ES-I3 (cell line): ENCODE results near the gene PYCARD.
"Not testable (repeated sequence)": the region's sequence is repeated elsewhere in the genome, so short reads cannot be mapped to it uniquely, and the experiment has no call there.

Source experiments
- H3K36me3 ChIP-seq: 2 replicates; pipeline ENCODE4 v1.6.1; 2013; ENCODE audit warnings: mild to moderate bottlenecking, low read length, control low read depth, moderate library complexity; ENCODE audit not compliant: insufficient read depth
- H3K4me1 ChIP-seq: 2 replicates; pipeline ENCODE4 v1.6.1; 2013; ENCODE audit warnings: mild to moderate bottlenecking, control low read depth, low read length; ENCODE audit not compliant: insufficient read depth
- H3K9ac ChIP-seq: 2 replicates; pipeline ENCODE4 v1.6.1; 2013; ENCODE audit warnings: low read depth, mild to moderate bottlenecking, low read length, moderate library complexity
- H3K9me3 ChIP-seq: 2 replicates; pipeline ENCODE4 v1.6.1; 2013; ENCODE audit warnings: mild to moderate bottlenecking, low read length, moderate library complexity; ENCODE audit not compliant: control insufficient read depth, insufficient read depth

PYCARD gene

DNA sequence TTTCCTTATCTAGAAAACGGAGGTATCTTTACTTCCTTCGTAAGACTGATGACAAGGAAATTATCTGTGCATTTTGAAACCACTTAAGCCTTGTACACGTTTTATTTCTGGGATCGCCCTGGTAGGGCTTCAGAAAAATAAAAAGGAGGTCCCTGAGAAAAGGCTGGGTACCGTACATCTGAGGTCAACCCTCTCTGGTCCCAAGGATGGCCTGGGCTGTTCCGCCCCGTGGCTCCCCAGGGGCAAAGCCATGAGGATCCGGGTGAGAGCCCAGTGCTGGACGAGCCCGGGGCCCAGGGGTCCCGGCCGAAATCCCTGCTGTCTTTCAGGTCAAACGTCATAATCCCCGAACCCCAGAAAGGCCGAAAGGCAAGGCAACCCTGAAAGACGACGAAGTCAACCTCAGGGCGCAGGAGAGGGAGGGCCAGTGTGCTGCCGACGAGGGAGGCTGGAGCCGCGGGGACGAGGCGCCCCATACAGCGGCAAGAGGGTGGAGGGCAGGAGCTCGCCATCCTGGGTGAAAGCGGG lies 23.3 kb downstream of the PYCARD start:
- H3K9me3 ChIP-seq = no peaks in the 10 kb centered on the region
- peaks cover 18% of the 10 kb centered on the region for H3K36me3 ChIP-seq
- H3K4me1 ChIP-seq = peaks cover 2% of the 10 kb centered on the region; the same call in 1 of the 2 replicates
- H3K9ac ChIP-seq = peak overlapping the region; percentile 77

DNA sequence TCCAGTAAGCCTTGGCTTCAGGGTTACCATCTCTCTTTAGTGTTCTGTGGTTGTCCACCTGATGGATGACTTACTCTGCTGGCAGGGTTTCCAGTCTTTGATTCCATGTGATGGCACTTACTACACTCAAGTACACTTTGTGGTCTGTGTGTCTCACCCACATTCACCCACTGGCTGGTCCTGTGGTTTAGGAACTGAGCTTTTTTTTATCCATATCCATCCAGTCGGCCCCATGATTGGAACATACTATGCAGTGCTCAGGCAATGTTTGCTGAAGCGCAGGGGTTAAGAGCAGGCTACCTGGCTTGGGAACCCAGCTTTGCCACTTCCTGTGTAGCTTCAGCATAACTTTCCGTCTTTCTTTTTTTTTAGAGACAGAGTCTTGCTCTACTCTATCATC lies 25.4 kb downstream of the PYCARD start:
- H3K4me1 ChIP-seq = no peaks in the 10 kb centered on the region; the same call in 1 of the 2 replicates
- no peak overlapping the region for H3K9ac ChIP-seq
- no peaks in the 10 kb centered on the region for H3K9me3 ChIP-seq
- H3K36me3 ChIP-seq = 0 out of 2 replicates have a peak, but pooled peaks cover under 1% of the 10 kb centered on the region

DNA sequence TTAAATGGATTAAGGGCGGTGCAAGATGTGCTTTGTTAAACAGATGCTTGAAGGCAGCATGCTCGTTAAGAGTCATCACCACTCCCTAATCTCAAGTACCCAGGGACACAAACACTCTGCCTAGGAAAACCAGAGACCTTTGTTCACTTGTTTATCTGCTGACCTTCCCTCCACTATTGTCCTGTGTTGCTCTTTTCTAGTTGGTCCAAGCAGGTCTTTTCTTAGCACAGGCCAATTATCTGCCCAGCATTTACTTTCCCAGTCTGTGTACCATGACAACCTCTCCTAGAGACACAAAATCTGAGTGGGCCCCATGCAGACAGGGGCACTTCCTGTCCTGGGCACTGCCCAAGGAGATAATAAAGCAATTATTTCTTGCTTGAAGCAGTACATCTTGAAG lies 32.5 kb downstream of the PYCARD start:
- not testable (repeated sequence) for H3K9ac ChIP-seq, H3K9me3 ChIP-seq, H3K36me3 ChIP-seq
- peaks cover 12% of the 10 kb centered on the region for H3K4me1 ChIP-seq

DNA sequence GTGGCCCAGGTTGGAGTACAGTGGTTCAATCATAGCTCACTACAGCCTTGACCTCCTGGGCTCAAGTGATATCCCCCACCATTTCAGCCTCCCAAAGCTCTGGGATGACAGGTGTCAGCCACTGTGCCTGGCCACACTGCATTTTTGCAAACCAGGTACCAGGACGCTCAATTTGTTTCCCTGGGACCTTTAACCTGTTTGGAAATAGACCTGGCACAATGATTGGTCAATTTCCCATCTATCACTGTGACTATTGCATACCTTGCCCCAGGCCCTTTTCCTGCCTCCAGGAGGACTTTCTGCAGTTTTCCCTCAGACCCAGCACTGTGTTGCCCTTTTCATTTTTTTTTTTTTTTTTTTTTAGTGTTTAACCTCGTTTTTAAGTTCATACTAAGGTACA lies 33.7 kb downstream of the PYCARD start:
- Histone ChIP-seq H3K9ac (no peak overlapping the region), H3K9me3 (no peaks in the 10 kb centered on the region; the same call in 1 of the 2 replicates), H3K4me1 (peaks cover 12% of the 10 kb centered on the region), H3K36me3 (no peaks in the 10 kb centered on the region)

DNA sequence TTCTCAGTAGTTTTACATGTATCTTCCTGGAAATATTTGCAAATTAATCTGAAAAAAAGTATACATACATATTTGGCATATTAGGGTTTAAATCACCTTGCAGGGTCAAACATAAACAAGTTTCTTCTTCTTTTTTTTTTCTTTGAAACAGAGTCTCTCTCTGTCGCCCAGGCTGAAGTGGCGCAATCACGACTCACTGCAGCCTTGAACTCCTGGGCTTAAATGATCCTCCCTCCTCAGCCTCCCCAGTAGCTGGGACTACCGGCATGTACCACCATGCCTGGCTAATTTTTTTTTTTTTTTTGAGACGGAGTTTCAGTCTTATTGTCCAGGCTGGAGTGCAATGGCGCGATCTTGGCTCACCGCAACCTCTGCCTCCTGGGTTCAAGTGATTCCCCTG lies 35.2 kb downstream of the PYCARD start:
- H3K9ac ChIP-seq = no peak overlapping the region
- H3K9me3 ChIP-seq = no peaks in the 10 kb centered on the region; the same call in 1 of the 2 replicates
- H3K36me3 ChIP-seq = no peaks in the 10 kb centered on the region
- peaks cover 12% of the 10 kb centered on the region for H3K4me1 ChIP-seq

DNA sequence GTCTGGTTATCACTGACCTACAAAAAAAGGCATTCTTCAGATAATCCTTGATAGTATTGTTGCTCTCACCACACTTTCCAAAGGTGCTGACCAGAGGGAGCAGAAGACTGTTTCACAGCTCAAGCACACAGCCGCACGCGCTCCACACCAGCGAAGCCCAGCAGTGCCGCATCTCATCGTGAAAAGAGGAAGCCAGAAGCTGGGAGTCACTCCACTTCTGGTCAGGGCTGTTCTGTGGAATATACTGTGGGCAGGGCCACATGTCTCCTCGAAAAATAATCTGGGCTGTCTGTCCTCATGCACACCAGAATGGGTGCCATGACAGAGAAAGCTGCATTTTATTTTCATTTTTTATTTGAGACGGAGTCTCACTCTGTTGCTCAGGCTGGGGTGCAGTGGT lies 45.4 kb downstream of the PYCARD start:
- Histone ChIP-seq H3K9ac (no peak overlapping the region), H3K36me3 (no peaks in the 10 kb centered on the region), H3K9me3 (no peaks in the 10 kb centered on the region), H3K4me1 (no peaks in the 10 kb centered on the region)
